LoVo (cell line): ENCODE measurements around the gene SMYD3.
A peak's percentile ranks its signal among the peaks of the same experiment; 100 is the strongest.

Experiments used
- DNase-seq: peaks from one replicate; pipeline ENCODE4 v3.0.0-alpha.2; 2016; ENCODE audit warnings: low spot score

The SMYD3 gene

GRCh38 chr1:246515390-246516005 lies 8.4 kb upstream of the SMYD3 start:
- no peak for DNase-seq

DNA sequence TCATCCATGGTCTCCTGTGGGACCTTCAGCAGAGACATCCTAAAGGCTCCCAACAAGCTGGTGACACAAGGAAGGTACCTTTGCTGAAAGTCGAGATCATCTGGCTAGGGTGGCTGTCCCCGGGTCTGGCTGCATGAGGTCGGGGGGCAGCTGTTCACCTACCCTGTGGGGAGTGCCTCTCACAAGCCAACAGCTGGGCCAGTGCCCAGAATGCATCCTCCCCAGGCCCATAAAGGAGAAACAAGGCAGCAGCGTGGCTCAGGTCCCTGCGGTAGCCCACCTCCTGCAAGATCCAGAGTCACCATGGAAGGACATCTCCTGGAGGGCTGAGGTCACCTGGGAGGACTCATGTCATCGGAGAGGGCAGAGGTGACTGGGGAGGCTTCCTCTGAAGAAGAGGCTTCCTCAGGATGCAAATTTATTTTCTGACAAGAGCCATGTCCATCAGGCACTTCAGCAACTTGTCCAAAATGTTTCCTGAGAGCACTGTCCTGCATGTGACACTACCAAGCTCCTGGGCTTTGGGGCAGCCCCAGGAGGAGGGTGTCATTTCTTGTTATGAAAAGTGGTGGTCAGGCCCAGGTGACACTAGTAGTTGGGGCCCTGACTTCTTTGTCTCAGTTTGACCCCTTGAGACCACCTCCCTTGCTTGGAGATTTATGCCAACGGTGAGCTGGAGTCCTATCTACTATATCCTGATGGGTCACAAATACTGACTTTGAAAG lies 6.7 kb upstream of the SMYD3 start:
- DNase-seq: no peak

DNA sequence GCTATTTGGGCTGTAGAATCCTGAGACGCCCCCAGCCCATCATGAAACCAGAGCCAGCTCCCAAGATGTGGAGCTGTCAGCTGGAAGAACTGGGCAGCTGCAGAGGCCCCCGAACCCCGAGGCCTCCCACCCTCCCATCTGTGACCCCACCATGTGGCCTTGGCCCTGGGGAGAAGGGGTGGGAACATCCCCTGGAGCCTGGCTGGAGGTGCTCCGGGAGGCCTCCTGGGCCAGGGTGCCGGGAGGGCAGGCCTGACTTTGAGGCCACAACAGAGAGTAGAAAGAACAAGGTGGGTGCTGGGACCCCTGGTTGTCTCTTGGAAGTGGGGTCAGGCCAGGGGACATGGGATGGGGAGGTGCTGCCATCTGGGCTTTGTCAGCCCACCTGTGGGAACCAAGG lies 6.0 kb upstream of the SMYD3 start:
- no peak for DNase-seq

GRCh38 chr1:246512635-246513034 lies 5.6 kb upstream of the SMYD3 start:
- no peak for DNase-seq

DNA sequence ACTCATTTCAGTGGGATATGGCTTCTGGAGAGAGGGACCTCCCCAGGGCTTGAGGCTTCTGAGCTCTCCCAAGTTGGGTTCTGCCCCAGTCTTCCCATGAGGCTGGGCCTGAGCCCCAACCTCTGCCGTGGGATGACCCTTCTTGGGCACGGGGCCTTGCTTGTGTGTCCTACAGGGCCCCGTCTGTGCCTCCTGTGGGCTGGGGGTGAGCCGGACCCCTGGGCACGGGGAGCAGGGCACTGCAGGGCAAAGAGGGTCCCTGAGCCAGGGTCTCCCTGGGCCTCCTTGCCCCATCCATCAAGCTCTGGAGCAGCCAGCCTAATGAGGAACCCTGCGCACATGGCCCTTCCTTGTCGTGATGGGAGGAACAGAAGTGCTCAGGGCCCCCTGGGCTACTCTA lies 5.2 kb upstream of the SMYD3 start:
- no peak for DNase-seq

- DNase-seq: no peak
Measured at GRCh38 chr1:246511203-246511602, 4.1 kb upstream of the SMYD3 start.

DNA sequence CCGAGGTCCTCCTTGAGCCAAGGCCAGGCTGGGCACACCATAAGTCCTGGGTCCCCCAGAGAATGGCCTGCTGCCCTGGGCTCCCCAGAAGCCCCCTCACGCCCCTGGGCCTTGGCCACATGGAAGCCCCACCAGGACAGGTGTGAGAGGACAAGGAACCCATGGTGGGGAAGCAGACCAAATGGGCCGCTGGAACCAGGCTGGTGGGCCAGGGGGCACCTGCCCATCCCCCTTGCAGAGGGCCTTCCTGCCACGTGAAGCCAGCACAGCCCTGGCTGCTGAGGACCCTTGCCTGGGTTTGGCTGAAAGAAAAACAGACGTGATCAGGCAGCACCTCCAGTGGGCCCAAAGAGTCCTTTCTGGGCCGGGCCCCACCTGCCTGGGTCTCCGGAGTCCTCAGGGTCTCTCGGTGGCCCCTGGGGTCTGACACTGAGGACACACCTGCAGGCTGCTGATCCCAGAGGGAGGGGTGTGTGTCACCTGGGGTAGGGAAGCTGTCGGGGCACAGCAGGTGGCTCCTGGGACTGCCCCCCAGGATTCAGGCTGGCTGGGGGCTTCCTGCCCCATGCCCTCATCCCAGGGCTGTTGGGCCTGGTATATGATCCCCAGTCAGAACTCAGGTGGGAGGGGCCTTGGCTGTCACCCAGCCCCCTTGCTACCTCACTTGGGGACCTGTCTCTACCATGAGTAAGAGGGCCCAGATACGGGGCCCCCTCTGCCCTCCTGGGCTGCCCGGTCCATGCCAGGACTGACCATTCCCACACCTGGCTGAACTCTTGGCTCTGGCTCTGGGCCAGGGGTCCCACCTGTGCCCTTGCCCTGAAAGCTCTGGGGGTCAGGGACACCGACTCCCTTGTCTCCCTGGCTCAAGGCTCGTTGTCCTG lies 3.3 kb upstream of the SMYD3 start:
- no peak for DNase-seq

DNA sequence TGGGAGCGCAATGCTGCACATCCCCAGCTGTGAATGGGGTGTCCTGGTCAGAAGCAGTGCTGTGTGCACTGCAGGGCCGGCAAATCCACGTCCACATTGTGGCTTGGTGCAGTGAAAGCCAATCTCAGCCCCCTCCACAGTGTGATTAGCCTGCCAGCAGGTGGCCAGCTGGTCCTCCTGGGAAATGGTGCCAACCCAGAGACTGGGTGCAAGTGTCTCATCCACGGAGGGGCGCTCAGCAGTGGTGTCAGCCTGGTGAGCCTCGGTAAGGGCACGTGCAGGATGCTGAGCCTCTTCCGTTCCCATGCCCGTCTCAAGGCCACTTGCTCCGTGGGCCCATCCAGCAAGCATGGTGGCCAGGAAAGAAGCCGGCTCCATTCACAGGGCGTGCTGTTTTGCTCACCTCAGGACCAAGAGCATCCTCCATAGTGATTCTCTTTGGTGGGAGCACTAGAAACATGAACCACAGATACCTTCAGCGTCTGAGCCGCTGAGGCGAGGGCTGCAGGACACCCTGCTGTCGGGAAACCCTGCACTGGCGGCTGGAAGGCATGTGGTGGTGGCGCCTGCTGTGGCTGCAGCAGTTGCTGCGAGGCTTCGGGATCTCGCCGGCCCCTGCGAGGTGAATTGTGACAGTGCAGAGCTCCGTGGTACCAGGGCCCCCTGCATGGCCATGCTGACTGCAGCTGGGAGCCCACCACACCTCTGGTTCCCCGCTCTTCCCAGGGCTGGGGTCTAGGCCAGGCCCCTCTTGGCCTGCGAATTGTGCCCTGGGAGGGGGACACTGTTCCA lies 2.0 kb upstream of the SMYD3 start:
- DNase-seq: no peak

DNA sequence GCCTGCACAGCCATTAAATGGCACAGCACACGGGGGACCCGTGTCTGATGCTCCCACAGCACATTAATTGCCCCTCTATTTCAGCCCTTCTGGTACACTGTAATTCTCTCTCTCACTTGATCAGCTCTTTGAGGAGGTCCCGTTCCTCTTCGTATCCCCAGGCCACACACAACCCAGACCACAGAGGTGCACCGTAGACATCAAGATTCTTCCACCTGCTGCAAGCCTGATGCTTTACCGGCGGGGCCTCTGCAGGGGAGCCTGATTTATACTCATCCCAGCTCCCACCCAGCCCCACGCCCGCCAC lies 759 bp downstream of the SMYD3 start:
- no peak for DNase-seq

- peak; percentile 16 for DNase-seq
Measured at GRCh38 chr1:246503341-246503740, 3.7 kb downstream of the SMYD3 start.

- DNase-seq: peak; percentile 71
Measured at GRCh38 chr1:246497331-246497915, 9.7 kb downstream of the SMYD3 start.

DNA sequence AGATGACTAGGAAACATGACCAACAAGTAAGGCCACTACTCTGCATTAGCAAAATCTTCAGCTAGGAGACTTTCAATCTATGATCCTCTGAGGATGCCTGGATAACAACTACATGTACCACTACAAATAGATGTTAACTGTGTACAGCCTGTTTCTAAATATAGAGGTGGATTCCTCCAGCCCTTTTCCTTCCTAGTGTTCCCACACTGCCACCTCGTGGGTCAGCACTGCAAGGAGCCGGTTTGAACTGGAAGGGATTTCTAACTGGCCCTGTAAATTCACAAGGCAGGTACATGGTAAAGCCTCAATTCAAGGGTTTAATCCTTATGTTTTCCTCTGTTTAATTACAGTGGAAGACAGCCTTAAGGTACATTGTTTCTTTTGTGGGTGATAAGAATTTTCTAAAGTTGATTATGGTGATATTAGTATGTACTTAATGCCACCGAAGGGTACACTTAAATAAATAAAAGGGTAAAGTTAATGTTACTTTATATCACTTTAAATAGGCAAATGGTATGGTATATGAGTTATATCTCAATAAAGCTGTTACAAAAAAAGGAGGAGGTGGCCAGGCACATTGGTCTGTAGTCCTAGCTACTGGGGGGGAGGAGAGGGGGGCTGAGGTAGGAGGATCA lies 14.4 kb downstream of the SMYD3 start:
- peak; percentile 62 for DNase-seq

- no peak for DNase-seq
Measured at GRCh38 chr1:246491551-246492053, 15.5 kb downstream of the SMYD3 start.

- DNase-seq: no peak
Measured at GRCh38 chr1:246488674-246489073, 18.4 kb downstream of the SMYD3 start.

- no peak for DNase-seq
Measured at GRCh38 chr1:246483569-246483933, 23.5 kb downstream of the SMYD3 start.

- DNase-seq: no peak
Measured at GRCh38 chr1:246482805-246483568, 24.1 kb downstream of the SMYD3 start.

DNA sequence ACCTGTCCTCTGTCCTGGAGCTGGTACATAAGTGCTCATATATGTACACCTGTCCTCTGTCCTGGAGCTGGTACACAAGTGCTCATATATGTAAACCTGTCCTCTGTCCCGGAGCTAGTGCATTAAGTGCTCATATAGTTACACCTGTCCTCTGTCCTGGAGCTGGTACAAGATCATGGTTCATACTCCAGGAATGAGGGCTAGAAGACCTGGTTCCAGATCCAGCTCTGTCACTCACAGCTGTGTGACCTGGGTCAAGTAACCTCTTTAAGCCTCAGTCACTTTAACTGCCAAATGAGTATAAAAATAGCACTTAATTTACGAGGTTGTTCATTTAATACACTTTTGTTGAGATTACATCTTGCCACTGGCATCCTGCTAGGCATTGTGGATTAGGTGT lies 28.0 kb downstream of the SMYD3 start:
- DNase-seq: no peak

DNA sequence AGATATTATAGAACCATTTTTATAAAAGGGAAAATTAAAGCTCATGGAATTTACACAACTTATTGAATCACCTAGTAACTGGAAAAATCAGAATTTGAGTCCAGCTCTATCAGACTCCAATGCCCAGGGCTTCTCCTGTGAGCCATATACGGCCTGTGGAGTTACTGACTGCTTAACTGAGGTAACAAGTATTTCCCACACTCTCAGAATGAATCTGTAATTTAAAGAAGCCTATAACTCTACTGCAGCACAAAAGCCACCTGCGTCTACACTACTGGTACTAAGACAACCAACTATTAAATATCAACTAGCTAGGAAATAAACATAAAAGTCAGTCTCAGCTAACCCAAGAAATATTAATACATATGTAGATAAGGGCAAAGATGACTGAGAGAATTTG lies 29.4 kb downstream of the SMYD3 start:
- no peak for DNase-seq

- DNase-seq: no peak
Measured at GRCh38 chr1:246476771-246477170, 30.3 kb downstream of the SMYD3 start.

- no peak for DNase-seq
Measured at GRCh38 chr1:246471688-246472087, 35.4 kb downstream of the SMYD3 start.

GRCh38 chr1:246470585-246470984 lies 36.5 kb downstream of the SMYD3 start:
- no peak for DNase-seq
